Suprapubic skin (tissue), 4 donors: ENCODE results near the gene ZSCAN20. TPM values are rescaled to one million over a fixed set of nuclear protein-coding genes. Genes with fewer than 3 reads are reported as not detected.

Source experiments
- DNase-seq, 2 donors: peaks; one replicate each; pipeline ENCODE4 v3.0.0-alpha.2; 2019; ENCODE audit warnings: low spot score in 2 of 2
- H3K27ac ChIP-seq: fragments of 200-600 bp; sonication (generic); one replicate; pipeline ENCODE4 v1.5.1; 2019
- H3K27me3 ChIP-seq: fragments of 200-600 bp; sonication (generic); one replicate; pipeline ENCODE4 v1.5.1; 2019
- H3K36me3 ChIP-seq: fragments of 200-600 bp; sonication (generic); one replicate; pipeline ENCODE4 v1.5.1; 2019
- H3K4me1 ChIP-seq: fragments of 200-600 bp; sonication (generic); one replicate; pipeline ENCODE4 v1.5.1; 2019
- H3K4me3 ChIP-seq: fragments of 200-600 bp; sonication (generic); one replicate; pipeline ENCODE4 v1.5.1; 2019; ENCODE audit warnings: mild to moderate bottlenecking
- H3K9me3 ChIP-seq: fragments of 200-600 bp; sonication (generic); one replicate; pipeline ENCODE4 v1.5.1; 2019
- CTCF ChIP-seq, 2 donors: fragments of 200-600 bp in 1 of 2; fragments of 450-650 bp in 1 of 2; sonication (generic) in 1 of 2; IDR thresholded peaks; one replicate each; pipeline ENCODE4 v1.5.1; 2016 to 2019; ENCODE audit warnings: antibody characterized with exemption in 2 of 2, mild to moderate bottlenecking in 1 of 2, moderate library complexity in 1 of 2
- EP300 ChIP-seq: sonication (generic); formaldehyde crosslinking; IDR thresholded peaks from one replicate; pipeline ENCODE4 v1.6.1; 2017; ENCODE audit warnings: antibody characterized with exemption
- POLR2A ChIP-seq, 2 donors: fragments of 450-650 bp; IDR thresholded peaks; one replicate each; pipeline ENCODE4 v1.6.1; 2017; ENCODE audit warnings: antibody characterized with exemption in 2 of 2, mild to moderate bottlenecking in 2 of 2, moderate library complexity in 2 of 2
- POLR2AphosphoS5 ChIP-seq, 3 donors: sonication (generic); formaldehyde crosslinking; IDR thresholded peaks; one replicate each; pipeline ENCODE4 v1.6.1; 2017; ENCODE audit warnings: antibody characterized with exemption in 3 of 3
- WGBS: methylation state at CpG from one replicate; pipeline ENCODE4 v1.1.5; 2018; 5-methylcytosine and 5-hydroxymethylcytosine counted together
- total RNA-seq, 4 donors: library from RNA; depleted of rRNA; stranded (reverse); fragments of >200 nt; gene quantifications; one replicate each; pipeline ENCODE4 v1.1.0, GENCODE V29; 2016

Gene ZSCAN20
- total RNA-seq, 4 donors from 2014 or later, result 1.4 to 7.0 (median 3.2) TPM

- Histone ChIP-seq H3K9me3 (no peaks in the 10 kb centered on the region), H3K4me3 (no peak overlapping the region), H3K36me3 (no peaks in the 10 kb centered on the region), H3K4me1 (no peaks in the 10 kb centered on the region), H3K27ac (no peak overlapping the region), H3K27me3 (no peaks in the 10 kb centered on the region)
- whole genome bisulfite sequencing, result 81% methylated on average over 9 of the region's 9 CpGs
- no peak for TF ChIP-seq POLR2A (IDR thresholded peaks at IDR 0.05)
- TF ChIP-seq CTCF (IDR thresholded peaks at IDR 0.05), result no peak
- no peak for TF ChIP-seq EP300
- TF ChIP-seq POLR2AphosphoS5 (IDR thresholded peaks at IDR 0.05), result no peak
- DNase-seq, result no peak
Observed at GRCh38 chr1:33516428-33516827, 44.0 kb downstream of the ZSCAN20 start.

- WGBS, result 75% methylated on average over 8 of the region's 8 CpGs
- no peak for DNase-seq
- H3K9me3 ChIP-seq, result no peaks in the 10 kb centered on the region
- H3K36me3 ChIP-seq, result no peaks in the 10 kb centered on the region
- no peak overlapping the region for H3K4me3 ChIP-seq
- TF ChIP-seq EP300 (no peak), CTCF (IDR thresholded peaks at IDR 0.05) (no peak), POLR2A (IDR thresholded peaks at IDR 0.05) (no peak), POLR2AphosphoS5 (IDR thresholded peaks at IDR 0.05) (no peak)
- no peaks in the 10 kb centered on the region for H3K4me1 ChIP-seq
- H3K27ac ChIP-seq, result no peak overlapping the region
- H3K27me3 ChIP-seq, result peaks cover under 1% of the 10 kb centered on the region
Observed at GRCh38 chr1:33516891-33517567, 44.6 kb downstream of the ZSCAN20 start.

- TF ChIP-seq POLR2AphosphoS5 (IDR thresholded peaks at IDR 0.05) (no peak), POLR2A (IDR thresholded peaks at IDR 0.05) (no peak), EP300 (no peak), CTCF (IDR thresholded peaks at IDR 0.05) (no peak)
- no peak overlapping the region for H3K27ac ChIP-seq
- H3K4me3 ChIP-seq, result no peak overlapping the region
- DNase-seq, result no peak
- WGBS, result 72% methylated on average over 7 of the region's 12 CpGs
- peaks cover 3% of the 10 kb centered on the region for H3K27me3 ChIP-seq
- H3K9me3 ChIP-seq, result no peaks in the 10 kb centered on the region
- no peaks in the 10 kb centered on the region for H3K4me1 ChIP-seq
- H3K36me3 ChIP-seq, result no peaks in the 10 kb centered on the region
Observed at GRCh38 chr1:33517596-33518250, 45.3 kb downstream of the ZSCAN20 start.

GRCh38 chr1:33519240-33519884 is 46.9 kb downstream of the ZSCAN20 start:
- DNase-seq, result no peak
- 85% methylated on average over 15 of the region's 27 CpGs for WGBS

More at GRCh38 chr1:33519240-33519884, 46.9 kb downstream of the ZSCAN20 start:
- Histone ChIP-seq H3K27me3 (peaks cover 3% of the 10 kb centered on the region), H3K27ac (no peak overlapping the region), H3K9me3 (no peaks in the 10 kb centered on the region), H3K4me1 (no peaks in the 10 kb centered on the region), H3K4me3 (no peak overlapping the region), H3K36me3 (no peaks in the 10 kb centered on the region)
- no peak for TF ChIP-seq POLR2A (IDR thresholded peaks at IDR 0.05)
- no peak for TF ChIP-seq EP300
- TF ChIP-seq CTCF (IDR thresholded peaks at IDR 0.05), result no peak
- no peak for TF ChIP-seq POLR2AphosphoS5 (IDR thresholded peaks at IDR 0.05)
